HG02678 (cell line): ENCODE measurements around the gene HOOK2.

ENCODE experiments used
- ATAC-seq: cut with Tn5 transposase; IDR thresholded peaks from one replicate; pipeline ENCODE4 v1.9.1; 2021; ENCODE audit warnings: mild to moderate bottlenecking, moderate library complexity; ENCODE audit not compliant: unreplicated experiment

Gene HOOK2

DNA sequence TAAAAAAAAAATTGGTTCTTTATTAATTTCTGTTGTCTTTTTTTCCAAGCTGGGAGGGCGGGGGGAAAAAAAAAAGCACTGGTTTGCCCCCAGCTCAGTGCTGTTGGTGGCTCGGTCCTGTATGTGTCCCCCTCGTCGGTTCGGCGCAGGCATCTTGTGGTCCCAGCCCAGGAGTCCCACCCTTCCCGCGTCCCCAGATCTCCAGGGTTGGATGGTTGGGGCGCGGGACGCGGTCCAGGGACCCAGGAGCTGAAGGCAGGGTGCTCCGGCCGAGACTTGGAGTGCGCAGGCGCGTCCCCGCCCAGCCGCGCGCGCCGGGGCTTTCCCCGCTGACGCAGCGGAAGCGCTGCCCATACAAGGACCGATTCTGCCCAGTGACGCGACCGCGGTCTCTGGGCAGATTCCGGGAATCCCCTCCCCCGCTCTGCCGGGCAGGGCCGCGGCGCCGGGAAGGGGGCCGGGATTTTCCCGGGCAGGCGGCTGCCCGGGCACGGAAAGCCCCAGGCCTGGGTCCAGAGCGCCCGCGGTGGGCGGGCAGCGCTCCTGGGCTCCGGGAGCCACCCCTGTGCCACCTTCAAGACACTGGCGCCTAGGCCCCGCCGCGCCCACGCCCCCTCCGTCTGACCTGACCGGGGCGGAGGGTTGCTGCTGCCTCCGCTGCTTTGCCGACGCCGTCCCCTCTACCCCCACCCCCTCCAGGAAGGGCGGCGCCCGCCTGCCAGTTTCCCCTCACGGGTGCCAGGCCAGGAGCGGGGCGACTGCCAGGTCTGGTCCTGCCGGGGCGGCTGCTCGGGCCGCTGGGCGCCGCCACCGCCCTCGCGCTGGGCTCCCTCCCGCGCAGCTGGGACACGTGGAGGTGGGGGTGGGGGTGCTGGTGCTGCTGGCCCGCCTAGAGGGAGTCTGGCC, 18.2 kb upstream of the HOOK2 start:
- ATAC-seq = peak; percentile 35

DNA sequence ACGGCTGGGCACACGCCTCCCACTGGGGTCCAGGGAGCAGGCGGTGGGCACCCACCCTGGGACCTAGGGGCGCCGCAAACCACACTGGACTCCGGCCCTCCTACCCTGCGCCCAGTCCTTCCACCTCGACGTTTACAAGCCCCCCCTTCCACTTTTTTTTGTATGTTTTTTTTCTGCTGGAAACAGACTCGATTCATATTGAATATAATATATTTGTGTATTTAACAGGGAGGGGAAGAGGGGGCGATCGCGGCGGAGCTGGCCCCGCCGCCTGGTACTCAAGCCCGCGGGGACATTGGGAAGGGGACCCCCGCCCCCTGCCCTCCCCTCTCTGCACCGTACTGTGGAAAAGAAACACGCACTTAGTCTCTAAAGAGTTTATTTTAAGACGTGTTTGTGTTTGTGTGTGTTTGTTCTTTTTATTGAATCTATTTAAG, 17.5 kb upstream of the HOOK2 start:
- ATAC-seq = no peak

DNA sequence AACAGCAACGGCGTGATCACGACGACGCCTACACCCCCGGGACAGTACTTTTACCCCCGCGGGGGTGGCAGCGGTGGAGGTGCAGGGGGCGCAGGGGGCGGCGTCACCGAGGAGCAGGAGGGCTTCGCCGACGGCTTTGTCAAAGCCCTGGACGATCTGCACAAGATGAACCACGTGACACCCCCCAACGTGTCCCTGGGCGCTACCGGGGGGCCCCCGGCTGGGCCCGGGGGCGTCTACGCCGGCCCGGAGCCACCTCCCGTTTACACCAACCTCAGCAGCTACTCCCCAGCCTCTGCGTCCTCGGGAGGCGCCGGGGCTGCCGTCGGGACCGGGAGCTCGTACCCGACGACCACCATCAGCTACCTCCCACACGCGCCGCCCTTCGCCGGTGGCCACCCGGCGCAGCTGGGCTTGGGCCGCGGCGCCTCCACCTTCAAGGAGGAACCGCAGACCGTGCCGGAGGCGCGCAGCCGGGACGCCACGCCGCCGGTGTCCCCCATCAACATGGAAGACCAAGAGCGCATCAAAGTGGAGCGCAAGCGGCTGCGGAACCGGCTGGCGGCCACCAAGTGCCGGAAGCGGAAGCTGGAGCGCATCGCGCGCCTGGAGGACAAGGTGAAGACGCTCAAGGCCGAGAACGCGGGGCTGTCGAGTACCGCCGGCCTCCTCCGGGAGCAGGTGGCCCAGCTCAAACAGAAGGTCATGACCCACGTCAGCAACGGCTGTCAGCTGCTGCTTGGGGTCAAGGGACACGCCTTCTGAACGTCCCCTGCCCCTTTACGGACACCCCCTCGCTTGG, 16.9 kb upstream of the HOOK2 start:
- ATAC-seq = no peak

DNA sequence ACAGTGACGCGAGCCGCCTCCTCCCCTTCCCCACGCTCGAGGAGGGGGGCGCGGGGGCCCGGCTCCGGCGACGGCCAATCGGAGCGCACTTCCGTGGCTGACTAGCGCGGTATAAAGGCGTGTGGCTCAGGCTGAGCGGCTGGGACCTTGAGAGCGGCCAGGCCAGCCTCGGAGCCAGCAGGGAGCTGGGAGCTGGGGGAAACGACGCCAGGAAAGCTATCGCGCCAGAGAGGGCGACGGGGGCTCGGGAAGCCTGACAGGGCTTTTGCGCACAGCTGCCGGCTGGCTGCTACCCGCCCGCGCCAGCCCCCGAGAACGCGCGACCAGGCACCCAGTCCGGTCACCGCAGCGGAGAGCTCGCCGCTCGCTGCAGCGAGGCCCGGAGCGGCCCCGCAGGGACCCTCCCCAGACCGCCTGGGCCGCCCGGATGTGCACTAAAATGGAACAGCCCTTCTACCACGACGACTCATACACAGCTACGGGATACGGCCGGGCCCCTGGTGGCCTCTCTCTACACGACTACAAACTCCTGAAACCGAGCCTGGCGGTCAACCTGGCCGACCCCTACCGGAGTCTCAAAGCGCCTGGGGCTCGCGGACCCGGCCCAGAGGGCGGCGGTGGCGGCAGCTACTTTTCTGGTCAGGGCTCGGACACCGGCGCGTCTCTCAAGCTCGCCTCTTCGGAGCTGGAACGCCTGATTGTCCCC, 16.1 kb upstream of the HOOK2 start, which contains the start of gene JUNB:
Gene JUNB, plus strand, starts transcription at position 142 of the 706 bp plus-strand sequence. Its CDS starts 286 bp downstream, at position 428.
- peak; percentile 32 for ATAC-seq

DNA sequence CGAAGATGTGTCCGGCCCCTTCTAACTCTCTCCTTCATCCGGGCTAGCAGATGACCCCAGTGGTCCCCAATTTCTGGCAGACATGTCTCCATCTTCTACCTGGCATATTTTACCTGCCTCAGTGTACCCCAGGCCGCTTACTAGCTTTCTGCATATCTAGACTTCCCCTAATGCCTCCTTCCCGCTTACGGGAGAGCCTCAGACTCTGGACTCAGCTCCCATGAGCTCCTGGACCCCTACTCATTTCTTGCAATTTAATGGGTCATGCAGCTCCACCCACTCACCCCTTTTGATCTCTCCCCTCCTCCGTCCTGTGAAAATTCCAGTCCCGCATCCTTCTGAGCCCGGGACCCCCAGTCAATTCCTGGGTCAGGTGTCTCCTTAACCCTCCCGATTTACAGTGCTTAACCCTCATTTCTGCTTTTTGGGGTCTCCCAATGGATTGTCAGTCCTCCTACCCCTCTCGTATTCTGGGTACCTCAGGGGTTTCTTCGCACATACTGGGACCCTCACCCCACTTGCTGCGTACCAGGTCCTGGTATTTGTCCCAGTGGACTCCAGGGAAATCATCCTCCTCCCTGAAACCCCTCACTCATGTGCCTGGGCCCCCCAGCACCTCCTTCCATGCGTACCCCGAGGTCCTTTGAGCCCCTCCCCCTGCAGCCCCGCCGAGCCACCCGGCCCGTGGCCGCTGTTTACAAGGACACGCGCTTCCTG, 15.4 kb upstream of the HOOK2 start:
- no peak for ATAC-seq

DNA sequence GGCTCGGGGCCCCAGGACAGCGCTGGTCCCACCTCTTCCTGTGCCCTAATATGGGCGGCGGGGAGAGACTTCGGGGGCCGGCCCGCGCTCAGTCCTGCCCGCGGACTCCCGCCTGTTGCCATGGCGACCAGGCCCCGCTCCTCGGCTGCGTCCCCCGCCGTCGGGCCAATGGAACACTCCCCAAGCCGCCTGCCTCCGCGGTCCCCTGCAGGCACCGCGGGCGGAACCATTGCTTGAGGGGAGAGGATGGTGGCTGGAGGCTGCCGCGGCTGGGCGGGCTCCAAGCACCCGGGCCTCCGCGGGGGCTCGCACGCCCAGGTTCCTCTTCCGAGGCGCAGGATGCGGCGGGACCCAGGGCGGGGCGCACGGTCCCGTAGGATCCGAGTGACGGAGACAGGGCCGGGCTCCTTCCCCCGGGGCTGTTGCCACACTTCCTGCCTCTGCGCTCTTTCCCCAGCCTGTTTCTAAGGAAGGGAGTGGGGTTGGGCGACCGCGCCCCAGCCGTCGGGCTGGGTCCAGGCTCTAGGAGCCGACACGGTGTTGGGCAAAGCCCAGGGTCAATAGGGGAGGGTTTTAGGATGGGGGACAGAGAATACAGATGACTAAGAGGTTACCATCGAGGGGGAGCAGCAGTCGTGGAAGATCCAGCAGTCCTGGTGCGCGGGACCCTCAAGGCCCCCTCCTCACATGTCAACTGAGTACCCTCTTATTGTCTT, 14.7 kb upstream of the HOOK2 start:
- ATAC-seq = peak; percentile 39

DNA sequence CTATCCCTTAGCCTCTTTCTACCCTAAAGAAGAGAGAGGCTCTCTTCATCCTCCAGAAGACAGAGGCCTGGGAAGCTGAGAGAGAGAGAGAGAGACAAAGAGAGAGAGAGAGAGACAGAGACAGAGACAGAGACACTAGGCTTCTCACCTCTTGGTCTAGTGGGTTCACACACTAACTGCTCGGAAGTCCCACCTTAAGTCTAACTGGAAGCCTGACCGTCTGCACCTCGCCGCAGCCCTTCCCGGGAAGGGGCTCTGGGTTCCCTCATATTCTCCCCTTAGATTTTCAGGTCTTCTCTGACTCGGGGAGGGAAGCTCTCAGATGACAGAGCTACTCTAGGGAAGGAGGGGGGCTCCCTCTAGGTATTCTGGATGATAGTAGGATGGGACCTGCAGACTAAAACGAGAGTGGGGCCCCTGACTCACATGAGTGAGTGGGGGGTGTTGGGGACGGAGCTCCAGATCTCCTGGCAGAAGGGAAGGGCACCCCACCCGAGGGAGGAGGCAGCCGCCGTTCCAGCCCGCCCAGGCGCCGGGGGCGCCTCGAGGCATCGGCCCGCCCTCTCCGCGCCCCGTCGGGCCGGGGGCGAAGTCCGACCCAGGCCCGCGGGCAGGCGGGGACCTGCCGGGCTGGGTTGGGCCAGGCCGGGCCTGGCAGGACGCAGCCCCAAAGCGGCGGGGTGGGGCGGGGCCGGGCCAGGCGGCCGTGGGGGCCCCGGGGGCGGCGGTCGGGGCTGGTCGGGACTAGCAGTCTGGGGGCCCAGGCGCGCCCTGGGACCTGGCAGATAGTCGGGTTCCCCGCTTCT, 13.9 kb upstream of the HOOK2 start:
- no peak for ATAC-seq

DNA sequence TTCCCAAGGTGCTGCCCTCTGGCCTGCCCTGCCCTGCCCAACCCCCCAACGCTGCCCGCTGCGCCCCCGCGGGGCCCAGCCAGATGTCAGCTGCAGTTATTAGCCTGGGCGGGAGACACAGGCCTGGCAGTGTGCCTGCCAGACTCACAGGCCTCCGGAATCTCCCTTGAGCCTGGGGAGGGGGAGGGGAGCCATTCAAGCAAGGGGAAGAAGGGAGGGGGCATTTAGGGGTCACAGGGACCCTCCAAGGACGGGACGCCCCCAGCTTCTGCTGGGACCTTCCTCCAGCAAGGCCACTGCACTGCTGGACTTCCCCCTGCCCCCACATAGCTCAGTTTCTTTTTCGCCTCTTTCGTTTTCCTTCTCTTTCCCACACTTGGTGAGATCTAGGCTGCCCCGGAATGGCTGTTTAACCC, 13.3 kb upstream of the HOOK2 start:
- ATAC-seq = no peak

DNA sequence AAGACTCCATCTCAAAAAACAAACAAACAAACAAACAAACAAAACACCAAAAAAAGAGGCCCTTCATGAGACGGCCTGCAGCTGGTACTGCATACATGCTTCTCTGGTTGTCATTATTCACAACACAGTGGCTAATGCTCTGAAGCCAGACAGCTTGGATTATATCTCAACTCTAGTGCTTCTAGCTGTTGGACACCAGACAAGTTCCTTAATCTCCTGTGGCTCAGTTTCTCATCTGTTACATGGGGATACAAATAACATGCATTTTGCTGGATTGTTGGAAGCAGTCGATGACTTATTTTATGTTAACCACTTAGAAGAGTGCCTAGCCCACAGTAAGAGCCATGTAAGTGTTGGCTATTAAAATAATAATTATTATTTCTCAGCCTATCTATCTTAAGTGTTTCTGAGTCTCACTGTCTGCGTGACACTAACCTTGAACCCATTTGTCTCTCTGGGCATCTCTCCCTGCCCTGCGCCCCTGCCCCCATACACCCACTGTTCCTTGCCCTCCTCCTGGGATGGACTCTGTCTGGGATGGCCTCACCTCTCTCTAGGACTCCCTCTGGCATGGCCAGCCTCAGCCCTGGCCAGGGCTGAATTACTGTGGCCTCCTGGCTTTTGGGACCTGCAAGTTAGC, 12.8 kb upstream of the HOOK2 start:
- ATAC-seq = no peak

DNA sequence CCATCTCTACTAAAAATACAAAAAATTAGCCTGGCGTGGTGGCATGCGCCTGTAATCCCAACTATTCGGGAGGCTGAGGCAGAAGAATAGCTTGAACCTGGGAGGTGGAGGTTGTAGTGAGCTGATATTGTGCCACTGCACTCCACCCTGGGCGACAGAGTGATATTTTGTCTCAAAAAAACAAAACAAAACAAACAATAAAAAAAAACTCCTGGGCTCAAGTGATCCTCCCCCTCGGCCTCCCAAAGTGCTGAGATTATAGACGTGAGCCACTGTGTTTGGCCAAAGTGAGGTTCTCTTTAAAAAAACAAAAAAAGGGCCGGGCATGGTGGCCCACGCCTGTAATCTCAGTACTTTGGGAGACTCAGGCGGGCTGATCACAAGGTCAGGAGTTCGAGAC, 12.1 kb upstream of the HOOK2 start:
- ATAC-seq = no peak

DNA sequence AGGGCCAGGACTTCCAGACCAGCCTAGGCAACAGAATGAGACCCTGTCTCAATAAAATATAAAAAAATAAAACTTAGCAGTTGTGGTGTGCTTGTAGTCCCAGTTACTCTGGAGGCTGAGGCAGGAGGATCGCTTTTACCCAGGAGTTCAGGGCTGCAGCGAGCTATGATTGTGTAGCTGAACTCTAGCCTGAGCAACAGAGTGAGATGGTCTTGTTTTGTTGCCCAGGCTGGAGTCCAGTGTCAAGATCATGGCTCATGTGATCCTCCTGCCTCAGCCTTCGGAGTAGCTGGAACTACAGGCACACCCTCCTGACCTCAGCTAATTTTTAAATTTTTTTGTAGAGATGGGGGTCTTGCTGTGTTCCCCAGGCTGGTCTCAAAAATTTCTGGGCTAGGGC, 11.6 kb upstream of the HOOK2 start:
- no peak for ATAC-seq

DNA sequence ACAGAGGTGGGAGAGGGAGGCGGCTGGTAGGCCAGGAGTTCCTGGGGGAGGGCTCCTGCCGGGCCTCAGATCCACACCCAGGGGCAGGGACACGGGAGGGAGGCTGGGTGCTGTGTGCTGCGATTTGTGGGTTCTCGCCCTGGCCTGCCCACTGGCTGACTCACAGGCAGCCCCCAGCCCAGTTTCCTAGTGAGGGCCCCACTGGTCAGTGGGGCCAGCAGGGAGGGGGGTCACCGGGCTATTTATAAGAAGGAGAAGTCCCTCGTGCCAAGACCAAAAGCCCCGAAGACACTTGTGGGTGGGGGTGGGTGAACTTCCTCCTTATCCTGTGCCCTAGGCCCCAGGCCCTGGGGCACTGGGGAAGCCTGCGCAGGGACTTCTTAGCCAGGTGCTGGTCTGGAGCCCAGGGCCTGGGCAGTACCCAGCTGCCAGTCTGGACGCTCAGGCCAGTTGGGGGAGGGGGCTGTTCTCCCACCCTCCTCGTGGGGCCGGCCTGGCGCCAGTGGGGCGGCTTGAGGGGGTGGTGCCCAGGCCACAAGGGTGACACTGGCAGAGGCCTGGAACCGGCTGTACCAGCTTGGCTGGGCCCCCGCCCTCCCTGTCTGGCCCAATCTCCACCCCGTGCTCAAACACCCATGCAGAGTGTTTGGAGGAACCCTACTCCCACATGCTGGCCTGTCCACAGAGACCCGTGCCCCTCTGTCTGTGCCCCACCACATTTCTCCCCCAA, 11.0 kb upstream of the HOOK2 start:
- no peak for ATAC-seq

DNA sequence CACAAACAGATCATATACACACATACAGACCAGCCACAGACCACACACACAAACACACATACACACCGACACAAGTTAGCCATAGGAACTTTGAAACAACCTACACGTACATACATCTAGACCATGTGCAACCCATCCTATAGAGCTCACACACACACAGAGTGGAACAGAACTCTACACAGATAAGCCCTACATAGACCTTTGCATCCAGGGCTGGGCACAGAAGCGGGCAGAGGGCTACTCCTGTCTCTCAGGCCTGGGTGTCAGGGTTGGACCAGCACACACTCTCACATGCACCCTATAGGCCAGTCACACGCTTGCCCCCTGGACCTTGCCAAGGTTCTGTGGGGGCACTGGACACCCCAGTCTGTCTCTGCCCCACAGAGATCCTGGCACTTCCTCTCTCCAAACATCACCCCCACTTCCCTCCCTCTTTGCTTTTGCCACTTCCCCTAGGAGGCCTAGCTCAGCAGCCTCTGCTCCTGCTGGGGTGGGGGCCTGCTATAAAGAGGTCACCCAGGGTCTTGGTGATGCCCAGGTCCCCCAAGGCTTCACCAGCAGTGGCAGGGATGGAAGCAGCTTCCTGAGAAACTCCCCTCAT, 10.2 kb upstream of the HOOK2 start:
- no peak for ATAC-seq

DNA sequence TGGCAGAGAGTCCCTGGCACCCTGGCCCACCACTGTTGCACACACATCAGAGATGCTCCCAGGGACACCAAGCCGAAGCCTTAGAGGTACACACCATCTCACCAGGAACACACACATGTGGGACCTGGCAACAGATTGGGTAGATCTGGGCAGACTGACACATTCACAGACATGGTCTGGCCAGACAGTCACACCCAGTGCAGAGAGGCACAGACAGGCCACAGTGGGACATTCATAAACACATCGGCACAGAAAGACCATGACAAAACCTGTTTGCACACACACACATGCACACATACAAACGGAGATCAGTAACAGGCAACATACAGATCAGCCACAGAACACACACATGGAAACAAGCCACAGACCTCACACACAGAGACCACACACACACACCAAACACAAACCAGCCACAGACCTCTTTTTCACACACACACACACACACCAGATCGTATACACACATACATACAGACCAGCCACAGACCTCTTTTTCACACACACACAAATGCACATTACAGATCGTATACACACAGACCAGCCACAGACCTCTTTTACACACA, 9.6 kb upstream of the HOOK2 start:
- no peak for ATAC-seq

DNA sequence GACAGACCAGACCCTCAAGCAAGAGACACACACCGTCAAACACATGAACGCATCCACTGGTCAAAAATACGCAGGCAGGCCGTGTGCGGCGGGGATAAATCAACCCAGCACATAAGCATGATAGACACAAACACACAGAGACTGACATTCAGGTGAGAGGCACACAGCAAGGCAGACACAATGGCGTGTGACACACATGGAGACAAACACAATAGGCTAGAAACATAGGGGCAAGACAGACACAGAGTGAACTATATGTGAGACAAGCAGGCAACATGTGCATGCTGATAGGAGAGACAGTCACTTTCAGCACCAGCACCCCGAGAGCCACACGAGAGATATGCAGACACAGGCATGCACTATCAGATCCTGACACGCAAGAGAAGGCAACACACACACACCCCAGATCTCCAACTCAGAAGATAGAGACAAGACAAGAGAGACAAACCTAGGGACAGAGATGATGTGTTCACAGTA, 9.1 kb upstream of the HOOK2 start:
- no peak for ATAC-seq

DNA sequence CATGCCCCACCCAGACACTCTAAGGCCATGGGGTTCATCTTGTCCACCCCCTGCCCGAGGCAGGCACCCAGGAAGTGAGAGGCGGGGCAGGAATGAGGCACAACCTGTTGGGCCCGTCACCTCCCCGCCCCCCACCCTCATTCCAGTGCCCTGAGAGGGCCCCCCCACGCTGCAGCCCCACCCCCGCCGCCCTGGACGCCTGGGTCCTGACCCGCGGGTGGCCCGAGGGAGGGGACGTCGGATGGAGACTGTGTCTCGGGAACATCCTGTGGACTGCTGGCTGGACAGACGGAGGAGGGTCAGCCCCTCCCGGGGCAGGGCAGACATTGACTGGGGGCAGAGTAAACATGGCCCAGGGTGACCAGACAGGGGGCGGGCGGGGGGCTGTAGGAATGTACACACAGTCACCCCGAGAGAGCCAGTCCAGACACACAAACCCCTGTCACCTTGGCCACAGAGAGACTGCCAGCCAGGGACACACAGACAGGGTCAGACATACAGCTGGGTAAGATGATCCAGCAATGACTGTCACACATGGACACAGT, 8.6 kb upstream of the HOOK2 start:
- no peak for ATAC-seq
